ENCODE measurements around the gene TINCR. TPM values are rescaled to one million over a fixed set of nuclear protein-coding genes. Genes with fewer than 3 reads are reported as not detected.

Gene TINCR
- total and polyA plus RNA-seq, 4 donors = 0.05 to 0.08 TPM; not detected in 2

DNA sequence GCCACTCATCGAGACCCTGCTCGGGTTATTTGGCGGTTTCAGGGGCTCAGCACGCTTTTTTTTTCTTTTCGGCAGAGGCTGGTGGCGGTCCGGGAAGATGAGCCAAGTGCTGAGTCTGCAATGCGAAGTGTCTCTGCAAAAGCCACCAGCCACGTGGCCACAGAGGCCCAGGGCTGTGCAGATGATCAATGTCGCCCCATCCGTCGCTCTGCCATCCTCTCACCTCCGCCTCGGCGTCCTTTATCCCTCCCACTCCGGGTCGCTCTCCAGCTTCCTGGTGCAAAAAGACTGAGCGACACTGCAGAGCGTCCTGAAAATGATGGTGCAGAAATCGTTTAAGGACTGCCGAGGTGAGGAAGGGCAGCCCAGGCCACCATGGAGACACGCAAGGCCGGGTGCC, 55.0 kb downstream of the TINCR start:
- peaks cover 2 to 17% (median 11%) of the 10 kb centered on the region in 4 donors for H3K9me3 ChIP-seq (ENCODE audit: control insufficient read depth in 4 of 4, low read length in 3 of 4)
- no peaks in the 10 kb centered on the region for H3K4me1 ChIP-seq (ENCODE audit: control insufficient read depth in 4 of 4, insufficient read depth in 4 of 4, low read length in 3 of 4)
- no peak overlapping the region for H3K4me3 ChIP-seq (ENCODE audit: low read depth in 1 of 3, low read length in 3 of 3)
- no peak for TF ChIP-seq YY1 (IDR thresholded peaks at IDR 0.05)
- TF ChIP-seq, protein P1, sequence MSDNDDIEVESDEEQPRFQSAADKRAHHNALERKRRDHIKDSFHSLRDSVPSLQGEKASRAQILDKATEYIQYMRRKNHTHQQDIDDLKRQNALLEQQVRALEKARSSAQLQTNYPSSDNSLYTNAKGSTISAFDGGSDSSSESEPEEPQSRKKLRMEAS (IDR thresholded peaks at IDR 0.05) = no peak
- no peak overlapping the region for H3K27ac ChIP-seq (ENCODE audit: low read depth in 1 of 2, low read length in 2 of 2)
- WGBS = 82% methylated on average over 23 of the region's 23 CpGs
- no peaks in the 10 kb centered on the region for H3K36me3 ChIP-seq (ENCODE audit: control insufficient read depth in 4 of 4, insufficient read depth in 3 of 4, low read depth in 1 of 4, low read length in 3 of 4)
- no peak for DNase-seq (ENCODE audit: low spot score)
- no peaks in the 10 kb centered on the region for H3K27me3 ChIP-seq (ENCODE audit: control insufficient read depth in 4 of 4, insufficient read depth in 4 of 4, low read length in 3 of 4)
- no peak overlapping the region for H3K9ac ChIP-seq (ENCODE audit: low read depth in 1 of 2, low read length in 2 of 2)

Small RNA genes within 50 kb of the gene (small RNA-seq; reads per million reads assigned to genes)
- 0.09 reads per million for gene SNRPEP4

Other genes with a start within 250 kb of the TINCR start
- 10 to 100 TPM; 33.2 to 49.7 TPM for gene PTPRS, start 227.1 kb downstream of the TINCR start, total RNA-seq
- 1 to 10 TPM; 1.3 to 7.3 TPM for gene PTPRS, start 227.1 kb downstream of the TINCR start, polyA plus RNA-seq
- gene ZNRF4, start 112.5 kb downstream of the TINCR start, total RNA-seq = not detected
- not detected for gene ZNRF4, start 112.5 kb downstream of the TINCR start, polyA plus RNA-seq
- gene SAFB2, start 54.8 kb upstream of the TINCR start, total RNA-seq = 10 to 100 TPM; 25.8 to 57.8 TPM
- gene SAFB2, start 54.8 kb upstream of the TINCR start, polyA plus RNA-seq = 10 to 100 TPM; 18.7 to 31.2 TPM
- gene SAFB, start 55.1 kb upstream of the TINCR start, total RNA-seq = 10 to 100 TPM; 52.1 to 65.0 TPM
- gene SAFB, start 55.1 kb upstream of the TINCR start, polyA plus RNA-seq = 10 to 100 TPM; 16.5 to 24.8 TPM
- 10 to 100 TPM; 11.5 to 19.0 TPM for gene MICOS13, start 112.6 kb upstream of the TINCR start, total RNA-seq
- 10 to 100 TPM; 42.7 to 84.0 TPM for gene MICOS13, start 112.6 kb upstream of the TINCR start, polyA plus RNA-seq
- 1 to 10 TPM; 1.3 to 1.4 TPM for gene HSD11B1L, start 113.1 kb upstream of the TINCR start, total RNA-seq
- gene HSD11B1L, start 113.1 kb upstream of the TINCR start, polyA plus RNA-seq = 1 to 10 TPM; 2.4 to 2.5 TPM
- gene RPL36, start 122.3 kb upstream of the TINCR start, total RNA-seq = 100 to 1,000 TPM in 1 of 2 donors, 10 to 100 TPM in 1; 47.2 to 251 TPM
- 100 to 1,000 TPM; 390 to 556 TPM for gene RPL36, start 122.3 kb upstream of the TINCR start, polyA plus RNA-seq
- gene LONP1, start 152.2 kb upstream of the TINCR start, total RNA-seq = 10 to 100 TPM; 32.3 to 68.9 TPM
- 10 to 100 TPM; 46.1 to 83.9 TPM for gene LONP1, start 152.2 kb upstream of the TINCR start, polyA plus RNA-seq
- gene CATSPERD, start 152.7 kb upstream of the TINCR start, total RNA-seq = not detected
- not detected for gene CATSPERD, start 152.7 kb upstream of the TINCR start, polyA plus RNA-seq
- under 1 TPM; 0.42 to 0.84 TPM for gene PRR22, start 216.8 kb upstream of the TINCR start, total RNA-seq
- gene PRR22, start 216.8 kb upstream of the TINCR start, polyA plus RNA-seq = 1 to 10 TPM in 1 of 2 donors, under 1 TPM in 1; 0.40 to 1.6 TPM
- gene DUS3L, start 223.2 kb upstream of the TINCR start, total RNA-seq = 10 to 100 TPM; 16.3 to 19.0 TPM
- 10 to 100 TPM; 12.2 to 17.4 TPM for gene DUS3L, start 223.2 kb upstream of the TINCR start, polyA plus RNA-seq
- gene NRTN, start 237.1 kb upstream of the TINCR start, total RNA-seq = 1 to 10 TPM; 3.3 to 3.7 TPM
- 1 to 10 TPM; 1.3 to 5.3 TPM for gene NRTN, start 237.1 kb upstream of the TINCR start, polyA plus RNA-seq

Measured in liver (tissue), 10 donors.